HL-60 (cell line): ENCODE measurements around the gene COL5A3.

Experiments
- DNase-seq, 2 experiments: peaks; one replicate each; pipeline ENCODE4 v3.0.0-alpha.2; 2010 to 2020; ENCODE audit warnings: low read depth in 1 of 2, low spot score in 1 of 2
- H3K27ac ChIP-seq: fragments of 250-450 bp; sonication (Bioruptor Pico); replicated peaks from 2 replicates; pipeline ENCODE4 v1.5.1; 2020; ENCODE audit warnings: mild to moderate bottlenecking, moderate library complexity
- H3K27me3 ChIP-seq: fragments of 250-450 bp; sonication (Bioruptor Pico); 2 replicates; pipeline ENCODE4 v1.5.1; 2021; ENCODE audit warnings: mild to moderate bottlenecking, moderate library complexity; ENCODE audit not compliant: insufficient read depth, poor library complexity, severe bottlenecking
- H3K4me3 ChIP-seq: replicated peaks from 2 replicates; pipeline ENCODE4 v1.5.1; 2011; ENCODE audit warnings: mild to moderate bottlenecking, control low read depth, low read length; ENCODE audit not compliant: insufficient read depth
- CTCF ChIP-seq: IDR thresholded peaks from one replicate; pipeline ENCODE4 v1.5.1; 2011; ENCODE audit warnings: low read length, control low read depth, inconsistent platforms; ENCODE audit not compliant: insufficient read depth
- GABPA ChIP-seq: IDR thresholded peaks from 2 replicates; pipeline ENCODE4 v1.6.1; 2012; ENCODE audit warnings: low read depth
- POLR2AphosphoS5 ChIP-seq: IDR thresholded peaks from 2 replicates; pipeline ENCODE4 v1.6.1; 2012; ENCODE audit warnings: low read depth
- REST ChIP-seq: IDR thresholded peaks from 2 replicates; pipeline ENCODE4 v1.6.1; 2012; ENCODE audit warnings: low read depth; ENCODE audit not compliant: insufficient replicate concordance
- SPI1 ChIP-seq: IDR thresholded peaks from 2 replicates; pipeline ENCODE4 v1.6.1; 2012; ENCODE audit warnings: low read depth, mild to moderate bottlenecking, borderline replicate concordance

Gene COL5A3

GRCh38 chr19:9934132-9934950, 76.0 kb downstream of the COL5A3 start:
- H3K27ac ChIP-seq, result no peak overlapping the region
- peak in 1 of 2 experiments; percentile 57 for DNase-seq

GRCh38 chr19:9932835-9933234, 77.5 kb downstream of the COL5A3 start:
- Histone ChIP-seq H3K27me3 (peaks cover 27% of the 10 kb centered on the region), H3K4me3 (no peak overlapping the region), H3K27ac (no peak overlapping the region)
- DNase-seq, result no peak
- TF ChIP-seq POLR2AphosphoS5 (no peak), GABPA (no peak), CTCF (no peak), SPI1 (no peak), REST (no peak)

More at GRCh38 chr19:9934132-9934950, 76.0 kb downstream of the COL5A3 start:
- peak; percentile 59 for TF ChIP-seq CTCF
- TF ChIP-seq POLR2AphosphoS5, result no peak
- no peak for TF ChIP-seq GABPA
- no peak for TF ChIP-seq SPI1
- peaks cover 27% of the 10 kb centered on the region for H3K27me3 ChIP-seq
- H3K4me3 ChIP-seq, result no peak overlapping the region

GRCh38 chr19:9931629-9932028, 78.7 kb downstream of the COL5A3 start:
- peaks cover 20% of the 10 kb centered on the region for H3K27me3 ChIP-seq
- no peak overlapping the region for H3K27ac ChIP-seq
- no peak for TF ChIP-seq REST
- no peak for TF ChIP-seq GABPA
- TF ChIP-seq SPI1, result no peak
- TF ChIP-seq CTCF, result no peak
- TF ChIP-seq POLR2AphosphoS5, result no peak
- DNase-seq, result no peak
- H3K4me3 ChIP-seq, result no peak overlapping the region

GRCh38 chr19:9923440-9923839, 86.9 kb downstream of the COL5A3 start:
- no peak overlapping the region for H3K4me3 ChIP-seq
- no peak overlapping the region for H3K27ac ChIP-seq
- DNase-seq, result no peak
- H3K27me3 ChIP-seq, result no peaks in the 10 kb centered on the region
- TF ChIP-seq POLR2AphosphoS5 (no peak), GABPA (no peak), CTCF (no peak), SPI1 (no peak), REST (no peak)
